Omental fat pad (tissue), 4 donors: ENCODE data around the gene TPCN2. TPM values are rescaled to one million over a fixed set of nuclear protein-coding genes. Genes with fewer than 3 reads are reported as not detected.
"Not testable (repeated sequence)": the region's sequence is repeated elsewhere in the genome, so short reads cannot be mapped to it uniquely, and the experiment has no call there.

Experiments used
- ATAC-seq: fragments of 150-250 bp; one replicate; pipeline ENCODE4 v1.9.1; 2016; ENCODE audit warnings: mild to moderate bottlenecking, moderate library complexity; ENCODE audit not compliant: low FRiP score
- DNase-seq: peaks from one replicate; pipeline ENCODE4 v3.0.0-alpha.2; 2019; ENCODE audit warnings: low spot score
- CTCF ChIP-seq, 3 donors: fragments of 450-650 bp; IDR thresholded peaks; one replicate each; pipeline ENCODE4 v1.5.1; 2016 to 2017; ENCODE audit warnings: antibody characterized with exemption in 3 of 3, mild to moderate bottlenecking in 3 of 3, moderate library complexity in 2 of 3
- total RNA-seq, 4 donors: library from RNA; depleted of rRNA; stranded (reverse); fragments of >200 nt; gene quantifications; one replicate each; pipeline ENCODE4 v1.1.0, GENCODE V29; 2016

TPCN2 gene
- total RNA-seq, 4 donors from 2014 or later = 11.8 to 23.3 (median 15.4) TPM

GRCh38 chr11:69071086-69071800, 22.5 kb downstream of the TPCN2 start:
- ATAC-seq (no peak), DNase-seq (no peak)
- no peak for TF ChIP-seq CTCF (IDR thresholded peaks at IDR 0.05)

DNA sequence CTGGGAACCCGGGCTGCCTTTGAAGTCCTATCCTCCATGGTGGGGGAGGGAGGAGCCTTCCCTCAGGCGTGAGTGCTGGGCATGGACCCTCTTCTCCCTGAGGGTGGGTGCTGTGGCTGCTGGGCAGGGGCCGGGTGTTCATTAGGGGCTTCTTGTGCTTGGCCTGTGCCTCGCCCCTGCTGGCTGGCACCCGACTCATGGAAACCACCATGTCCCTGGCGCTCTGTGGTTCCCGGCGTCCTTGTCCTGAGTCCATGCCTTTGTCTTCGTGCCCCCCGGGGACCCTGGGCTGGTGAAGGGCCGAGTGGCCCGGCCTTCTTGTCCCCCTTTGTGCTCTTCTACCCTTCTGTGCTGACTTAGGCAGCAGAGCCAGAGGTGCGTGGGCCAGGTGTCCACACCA, 23.2 kb downstream of the TPCN2 start:
- no peak for DNase-seq
- no peak for ATAC-seq
- TF ChIP-seq CTCF (IDR thresholded peaks at IDR 0.05) = no peak

DNA sequence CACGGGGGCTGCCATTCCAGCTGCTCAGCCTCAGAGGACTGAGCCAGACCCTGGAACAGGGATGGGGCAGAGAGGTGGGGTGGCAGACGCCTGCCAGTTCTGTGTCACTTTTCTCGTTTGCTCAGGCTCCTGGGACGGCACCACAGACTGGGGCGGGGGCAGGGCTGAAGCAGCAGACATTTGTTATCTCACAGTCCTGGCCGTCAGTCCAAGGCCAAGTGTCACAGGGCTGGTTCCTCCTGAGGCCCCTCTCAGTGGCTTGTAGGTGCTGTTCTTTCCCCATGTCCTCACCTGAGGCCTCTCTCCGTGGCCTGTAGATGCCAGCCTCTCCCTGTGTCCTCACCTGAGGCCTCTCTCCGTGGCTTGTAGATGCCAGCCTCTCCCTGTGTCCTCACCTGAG, 24.7 kb downstream of the TPCN2 start:
- ATAC-seq (no peak), DNase-seq (no peak)
- no peak for TF ChIP-seq CTCF (IDR thresholded peaks at IDR 0.05)

DNA sequence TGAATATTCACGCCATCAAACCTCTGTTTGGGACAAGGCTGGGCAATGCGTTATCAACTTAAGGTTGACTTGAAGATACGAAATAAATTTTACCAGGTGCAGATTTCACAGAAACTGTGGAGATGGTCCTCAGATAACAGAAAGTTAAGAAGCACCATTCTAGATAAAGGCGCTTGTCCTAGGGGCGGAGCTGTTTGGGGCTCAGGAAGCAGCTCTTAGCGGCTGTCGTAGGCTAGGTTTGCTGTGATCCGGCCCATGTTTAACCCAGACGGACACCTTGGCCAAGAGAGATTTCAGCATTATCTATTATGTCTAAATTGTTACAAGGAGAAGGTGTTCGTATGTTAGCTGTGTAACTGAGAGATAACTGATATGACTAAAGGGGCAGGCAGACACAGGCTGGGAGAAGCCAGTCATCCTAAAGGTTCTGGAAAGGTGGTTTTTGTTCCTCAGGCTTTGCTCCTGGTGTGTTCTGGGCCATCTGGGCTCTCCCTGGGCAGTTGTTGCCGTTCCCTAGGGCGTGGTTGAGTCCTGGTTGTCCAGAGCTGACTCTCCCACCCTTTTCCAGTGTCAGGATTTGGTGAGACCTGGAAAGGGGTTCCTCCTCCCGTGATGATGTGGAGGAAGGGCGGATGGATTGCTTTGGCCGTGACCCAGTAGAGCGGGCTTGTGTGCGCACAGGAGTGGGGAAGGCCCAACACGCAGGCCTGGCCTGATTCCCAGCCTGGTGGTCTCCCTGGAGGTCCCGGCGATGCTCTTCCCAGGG, 25.8 kb downstream of the TPCN2 start:
- no peak for TF ChIP-seq CTCF (IDR thresholded peaks at IDR 0.05)
- DNase-seq = no peak
- peak; percentile 43 for ATAC-seq

DNA sequence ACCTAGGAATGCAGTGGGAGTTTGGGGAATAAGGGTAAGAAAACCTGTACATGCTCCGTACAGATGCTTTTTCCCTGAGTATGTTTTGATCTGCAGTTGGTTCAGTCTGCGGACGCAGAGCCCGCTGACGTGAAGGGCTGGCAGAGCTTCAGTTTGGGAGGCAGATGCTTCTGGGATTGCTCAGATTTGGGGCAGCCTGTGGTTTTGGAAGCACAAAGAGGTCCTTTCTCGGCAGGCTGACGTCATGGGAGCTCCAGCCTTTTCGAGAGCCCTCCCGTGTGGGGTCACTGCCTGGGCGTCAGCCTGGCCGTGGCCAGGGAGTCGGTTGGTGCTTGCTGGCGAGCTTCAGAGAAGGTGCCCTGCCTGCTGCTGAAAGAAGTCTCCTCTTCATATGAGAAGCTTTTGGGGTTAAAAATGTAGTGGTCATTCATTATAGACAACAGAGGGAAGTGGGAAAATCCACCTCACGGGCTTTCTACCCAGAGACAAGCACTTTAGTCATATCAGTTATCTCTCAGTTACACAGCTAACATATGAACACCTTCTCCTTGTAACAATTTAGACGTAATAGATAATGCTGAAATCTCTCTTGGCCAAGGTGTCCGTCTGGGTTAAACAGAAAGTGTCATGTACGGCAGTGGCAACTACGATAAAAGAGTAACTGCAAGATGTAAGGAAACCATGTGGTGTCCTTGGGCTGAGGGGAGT, 26.8 kb downstream of the TPCN2 start:
- DNase-seq = peak; percentile 68
- TF ChIP-seq CTCF (IDR thresholded peaks at IDR 0.05) = no peak
- ATAC-seq = peak; percentile 91

DNA sequence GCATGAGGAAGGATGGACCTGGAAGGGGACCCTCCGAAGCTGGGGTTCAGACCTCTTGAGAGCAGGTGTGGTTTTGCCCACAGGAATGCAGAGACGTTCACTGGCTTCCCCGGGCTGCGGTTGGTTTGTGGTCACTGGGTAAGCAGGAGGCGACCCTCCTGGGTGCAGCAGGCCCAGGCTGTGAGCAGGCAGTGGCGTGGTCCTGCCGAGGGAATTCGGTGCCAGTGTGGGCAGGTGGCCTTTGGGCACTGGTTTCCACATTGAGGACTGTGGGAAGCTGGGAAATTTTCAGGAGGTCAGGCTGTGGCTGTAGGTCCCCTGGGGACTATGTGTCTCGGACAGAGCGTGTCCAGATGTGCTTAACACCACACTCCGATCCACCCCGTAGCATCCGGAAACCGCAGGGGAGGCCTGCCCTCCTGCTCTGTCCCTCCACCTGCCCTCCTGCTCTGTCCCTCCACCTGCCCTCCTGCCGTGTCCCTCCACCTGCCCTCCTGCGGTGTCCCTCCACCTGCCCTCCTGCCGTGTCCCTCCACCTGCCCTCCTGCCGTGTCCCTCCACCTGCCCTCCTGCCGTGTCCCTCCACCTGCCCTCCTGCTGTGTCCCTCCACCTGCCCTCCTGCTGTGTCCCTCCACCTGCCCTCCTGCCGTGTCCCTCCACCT, 27.5 kb downstream of the TPCN2 start:
- no peak for ATAC-seq
- TF ChIP-seq CTCF (IDR thresholded peaks at IDR 0.05) = no peak
- DNase-seq = no peak

DNA sequence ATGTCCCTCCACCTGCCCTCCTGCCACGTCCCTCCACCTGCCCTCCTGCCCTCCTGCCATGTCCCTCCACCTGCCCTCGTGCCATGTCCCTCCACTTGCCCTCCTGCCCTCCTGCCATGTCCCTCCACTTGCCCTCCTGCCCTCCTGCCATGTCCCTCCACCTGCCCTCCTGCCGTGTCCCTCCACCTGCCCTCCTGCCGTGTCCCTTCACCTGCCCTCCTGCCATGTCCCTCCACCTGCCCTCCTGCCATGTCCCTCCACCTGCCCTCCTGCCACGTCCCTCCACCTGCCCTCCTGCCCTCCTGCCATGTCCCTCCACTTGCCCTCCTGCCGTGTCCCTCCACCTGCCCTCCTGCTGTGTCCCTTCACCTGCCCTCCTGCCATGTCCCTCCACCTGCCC, 28.2 kb downstream of the TPCN2 start:
- DNase-seq, ATAC-seq: not testable (repeated sequence)
